Loucy (cell line): ENCODE results near the gene MTR.

Experiments used
- H2AFZ ChIP-seq: fragments of 200-600 bp; sonication (generic); 2 replicates; pipeline ENCODE4 v1.6.0; 2016; ENCODE audit warnings: antibody characterized with exemption, mild to moderate bottlenecking, low read length, moderate library complexity
- H3F3A ChIP-seq: fragments of 200-600 bp; 2 replicates; pipeline ENCODE4 v1.6.0; 2016; ENCODE audit warnings: antibody characterized with exemption, low read depth, mild to moderate bottlenecking
- H3K27me3 ChIP-seq: fragments of 200-600 bp; sonication (generic); 2 replicates; pipeline ENCODE4 v1.6.1; 2014; ENCODE audit warnings: low read length, mild to moderate bottlenecking; ENCODE audit not compliant: insufficient read depth, poor library complexity, severe bottlenecking
- H3K36me3 ChIP-seq: fragments of 200-600 bp; sonication (generic); 2 replicates; pipeline ENCODE4 v1.6.1; 2016; ENCODE audit warnings: low read length; ENCODE audit not compliant: insufficient read depth
- H3K4me1 ChIP-seq: fragments of 200-600 bp; sonication (generic); 2 replicates; pipeline ENCODE4 v1.5.1; 2014; ENCODE audit warnings: low read length, mild to moderate bottlenecking; ENCODE audit not compliant: insufficient read depth, poor library complexity, severe bottlenecking
- H3K4me2 ChIP-seq: fragments of 200-600 bp; sonication (generic); 2 replicates; pipeline ENCODE4 v1.6.0; 2014; ENCODE audit warnings: antibody characterized with exemption, low read length, low read depth, mild to moderate bottlenecking; ENCODE audit not compliant: poor library complexity, severe bottlenecking
- H3K4me3 ChIP-seq: fragments of 200-600 bp; sonication (generic); 2 replicates; pipeline ENCODE4 v1.5.1; 2014; ENCODE audit warnings: low read length, mild to moderate bottlenecking, mixed read lengths; ENCODE audit not compliant: poor library complexity, severe bottlenecking
- H3K79me2 ChIP-seq: fragments of 200-600 bp; sonication (generic); 2 replicates; pipeline ENCODE4 v1.6.1; 2014; ENCODE audit warnings: low read length; ENCODE audit not compliant: insufficient read depth
- H3K9ac ChIP-seq: fragments of 200-600 bp; sonication (generic); 2 replicates; pipeline ENCODE4 v1.6.0; 2014; ENCODE audit warnings: mild to moderate bottlenecking, low read depth, low read length, moderate library complexity; ENCODE audit not compliant: poor library complexity, severe bottlenecking
- H3K9me2 ChIP-seq: fragments of 200-600 bp; sonication (generic); replicated peaks from 2 replicates; pipeline ENCODE4 v1.6.1; 2016; ENCODE audit warnings: low read depth, low read length, mixed read lengths
- H3K9me3 ChIP-seq: fragments of 200-600 bp; sonication (generic); 2 replicates; pipeline ENCODE4 v1.6.1; 2014; ENCODE audit warnings: mild to moderate bottlenecking, antibody characterized with exemption, low read length, low read depth; ENCODE audit not compliant: insufficient read depth
- H4K20me1 ChIP-seq: fragments of 200-600 bp; sonication (generic); 2 replicates; pipeline ENCODE4 v1.6.0; 2014; ENCODE audit warnings: antibody characterized with exemption, low read length, mild to moderate bottlenecking; ENCODE audit not compliant: insufficient read depth, poor library complexity, severe bottlenecking
- EZH2phosphoT487 ChIP-seq: fragments of 200-600 bp; IDR thresholded peaks from 2 replicates; pipeline ENCODE4 v1.6.1; 2018; ENCODE audit warnings: antibody characterized with exemption, mild to moderate bottlenecking, moderate library complexity, borderline replicate concordance
- TF ChIP-seq, protein P1 (sequence below): fragments of 200-600 bp; sonication (generic); conservative IDR thresholded peaks from 2 replicates; pipeline ENCODE4 v1.5.1; 2014; ENCODE audit warnings: mild to moderate bottlenecking, antibody characterized with exemption, low read length

The MTR gene

DNA sequence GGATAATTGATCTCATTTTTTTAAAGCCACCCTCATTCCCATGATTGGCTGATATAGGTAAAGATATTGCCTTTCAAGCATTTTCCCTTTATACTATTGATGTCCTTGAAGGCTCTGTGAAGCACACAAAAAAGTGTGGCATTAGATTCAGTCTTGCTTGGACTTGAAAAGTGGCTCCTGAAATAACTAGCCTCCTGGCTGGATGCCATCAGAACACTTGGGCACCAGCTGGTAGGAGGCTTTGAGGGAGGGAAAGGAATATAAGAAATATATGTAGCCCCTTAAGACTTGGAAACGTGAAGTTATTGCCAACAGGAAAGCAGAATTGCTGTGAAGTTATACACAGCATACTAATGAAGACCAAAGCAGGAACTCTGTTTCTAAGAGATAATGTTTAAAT is 14.1 kb downstream of the MTR start:
- H3K4me3 ChIP-seq = no peak overlapping the region
- H3K4me2 ChIP-seq = no peak overlapping the region
- H2AFZ ChIP-seq = no peak overlapping the region
- TF ChIP-seq EZH2phosphoT487 = no peak
- no peaks in the 10 kb centered on the region for H3K27me3 ChIP-seq
- H3K9me2 ChIP-seq = no peaks in the 10 kb centered on the region
- no peaks in the 10 kb centered on the region for H4K20me1 ChIP-seq
- H3K79me2 ChIP-seq = peaks cover 6% of the 10 kb centered on the region; the same call in 1 of the 2 replicates
- no peaks in the 10 kb centered on the region for H3K9me3 ChIP-seq
- no peaks in the 10 kb centered on the region for H3F3A ChIP-seq
- peaks cover 94% of the 10 kb centered on the region for H3K36me3 ChIP-seq
- no peaks in the 10 kb centered on the region for H3K4me1 ChIP-seq
- no peak overlapping the region for H3K9ac ChIP-seq

DNA sequence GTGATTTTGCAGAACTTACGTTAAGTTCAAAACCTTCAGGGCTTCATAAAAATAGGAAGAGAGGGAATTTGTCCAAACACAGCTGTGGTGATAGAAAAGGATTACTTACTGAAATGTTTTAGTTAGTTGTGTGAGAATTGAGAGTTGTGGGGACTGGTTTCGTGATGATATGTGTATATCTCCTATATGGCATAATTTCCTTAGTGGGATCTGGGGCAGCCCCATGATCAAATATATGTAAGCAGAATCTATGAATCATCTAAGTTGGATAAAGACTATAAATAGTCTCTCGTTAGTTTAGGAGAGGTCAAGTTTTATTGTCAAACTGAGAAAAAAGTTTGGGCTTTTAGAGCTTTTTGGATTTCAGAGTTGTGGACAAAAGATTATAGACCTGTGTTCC is 14.9 kb downstream of the MTR start:
- no peaks in the 10 kb centered on the region for H4K20me1 ChIP-seq
- peaks cover 6% of the 10 kb centered on the region; the same call in 1 of the 2 replicates for H3K79me2 ChIP-seq
- H3K4me1 ChIP-seq = no peaks in the 10 kb centered on the region
- TF ChIP-seq EZH2phosphoT487 = no peak
- TF ChIP-seq, protein P1, sequence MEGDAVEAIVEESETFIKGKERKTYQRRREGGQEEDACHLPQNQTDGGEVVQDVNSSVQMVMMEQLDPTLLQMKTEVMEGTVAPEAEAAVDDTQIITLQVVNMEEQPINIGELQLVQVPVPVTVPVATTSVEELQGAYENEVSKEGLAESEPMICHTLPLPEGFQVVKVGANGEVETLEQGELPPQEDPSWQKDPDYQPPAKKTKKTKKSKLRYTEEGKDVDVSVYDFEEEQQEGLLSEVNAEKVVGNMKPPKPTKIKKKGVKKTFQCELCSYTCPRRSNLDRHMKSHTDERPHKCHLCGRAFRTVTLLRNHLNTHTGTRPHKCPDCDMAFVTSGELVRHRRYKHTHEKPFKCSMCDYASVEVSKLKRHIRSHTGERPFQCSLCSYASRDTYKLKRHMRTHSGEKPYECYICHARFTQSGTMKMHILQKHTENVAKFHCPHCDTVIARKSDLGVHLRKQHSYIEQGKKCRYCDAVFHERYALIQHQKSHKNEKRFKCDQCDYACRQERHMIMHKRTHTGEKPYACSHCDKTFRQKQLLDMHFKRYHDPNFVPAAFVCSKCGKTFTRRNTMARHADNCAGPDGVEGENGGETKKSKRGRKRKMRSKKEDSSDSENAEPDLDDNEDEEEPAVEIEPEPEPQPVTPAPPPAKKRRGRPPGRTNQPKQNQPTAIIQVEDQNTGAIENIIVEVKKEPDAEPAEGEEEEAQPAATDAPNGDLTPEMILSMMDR = no peak
- H3K9me2 ChIP-seq = no peaks in the 10 kb centered on the region
- no peaks in the 10 kb centered on the region for H3F3A ChIP-seq
- H3K27me3 ChIP-seq = no peaks in the 10 kb centered on the region
- peaks cover 96% of the 10 kb centered on the region for H3K36me3 ChIP-seq
- H3K9ac ChIP-seq = no peak overlapping the region
- H3K9me3 ChIP-seq = no peaks in the 10 kb centered on the region
- no peak overlapping the region for H3K4me3 ChIP-seq
- no peak overlapping the region for H3K4me2 ChIP-seq
- no peak overlapping the region for H2AFZ ChIP-seq

DNA sequence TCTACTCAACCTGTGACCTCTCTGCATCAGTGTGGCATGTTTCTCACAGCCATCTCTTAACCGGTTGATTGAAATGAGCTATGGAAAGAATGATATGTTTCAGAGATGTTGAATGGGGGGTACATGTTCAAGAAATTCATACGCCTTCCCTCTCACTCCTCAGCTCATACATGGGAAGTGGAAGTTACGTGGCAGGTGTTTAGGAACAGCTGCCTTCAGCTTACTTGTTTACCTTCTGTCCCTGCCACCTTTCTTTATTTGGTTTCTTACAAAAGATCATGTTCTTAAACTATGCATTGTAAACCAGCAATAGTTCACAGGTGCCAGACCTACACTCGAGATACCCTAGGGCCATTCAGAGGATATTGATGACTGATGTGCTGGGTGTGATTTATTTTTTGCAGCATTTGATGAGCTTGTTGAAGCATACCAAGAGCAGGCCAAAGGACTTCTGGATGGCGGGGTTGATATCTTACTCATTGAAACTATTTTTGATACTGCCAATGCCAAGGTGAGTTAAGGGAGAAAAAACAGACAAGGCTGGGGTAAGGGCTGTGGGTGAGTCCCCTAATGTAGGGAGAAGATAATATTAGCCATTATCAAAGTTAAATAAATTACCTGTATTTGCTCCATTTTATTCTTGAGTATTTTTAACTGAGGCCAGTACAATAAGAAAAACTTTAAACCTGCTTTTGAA is 17.4 kb downstream of the MTR start:
- no peak for TF ChIP-seq EZH2phosphoT487
- TF ChIP-seq, protein P1 = no peak
- H3K27me3 ChIP-seq = no peaks in the 10 kb centered on the region
- H3K9me2 ChIP-seq = no peaks in the 10 kb centered on the region
- H3K4me3 ChIP-seq = no peak overlapping the region
- H4K20me1 ChIP-seq = no peaks in the 10 kb centered on the region
- H3K79me2 ChIP-seq = no peaks in the 10 kb centered on the region
- H3K9ac ChIP-seq = no peak overlapping the region
- no peak overlapping the region for H3K4me2 ChIP-seq
- peaks cover 99% of the 10 kb centered on the region for H3K36me3 ChIP-seq
- no peak overlapping the region for H2AFZ ChIP-seq
- no peaks in the 10 kb centered on the region for H3K4me1 ChIP-seq
- no peaks in the 10 kb centered on the region for H3F3A ChIP-seq
- H3K9me3 ChIP-seq = no peaks in the 10 kb centered on the region

DNA sequence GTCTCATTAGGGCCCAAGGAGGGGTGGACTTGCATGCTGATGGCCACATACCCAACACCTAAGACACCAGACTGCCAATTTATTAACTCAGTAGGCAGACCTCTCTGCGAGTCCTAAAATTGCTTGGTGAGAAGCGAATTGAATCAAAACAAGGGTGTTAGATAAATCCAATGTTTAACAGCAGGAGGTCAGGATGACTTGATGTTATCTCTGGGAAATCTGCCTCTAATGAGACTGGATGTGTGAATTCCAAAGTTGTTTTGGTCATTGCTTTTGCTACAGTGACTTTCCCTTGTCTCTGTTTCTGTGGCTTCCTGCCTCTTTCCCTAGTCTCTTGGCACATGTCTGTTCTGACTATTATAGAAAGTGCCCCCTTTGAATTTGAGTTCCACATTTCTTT is 20.8 kb downstream of the MTR start:
- no peak overlapping the region for H3K9ac ChIP-seq
- no peak overlapping the region for H3K4me2 ChIP-seq
- H3K4me3 ChIP-seq = no peak overlapping the region
- H3K9me2 ChIP-seq = no peaks in the 10 kb centered on the region
- no peaks in the 10 kb centered on the region for H3K27me3 ChIP-seq
- TF ChIP-seq EZH2phosphoT487 = no peak
- TF ChIP-seq, protein P1 = no peak
- H3F3A ChIP-seq = no peaks in the 10 kb centered on the region
- no peaks in the 10 kb centered on the region for H4K20me1 ChIP-seq
- no peaks in the 10 kb centered on the region for H3K4me1 ChIP-seq
- no peak overlapping the region for H2AFZ ChIP-seq
- H3K79me2 ChIP-seq = no peaks in the 10 kb centered on the region
- H3K9me3 ChIP-seq = no peaks in the 10 kb centered on the region
- H3K36me3 ChIP-seq = peaks cover 99% of the 10 kb centered on the region; the same call in 1 of the 2 replicates
